BJ (cell line): ENCODE measurements around the gene CLIP1. TPM values are rescaled to one million over a fixed set of nuclear protein-coding genes. Genes with fewer than 3 reads are reported as not detected.
A peak's percentile ranks its signal among the peaks of the same experiment; 100 is the strongest.

Source experiments
- CTCF ChIA-PET: fragments of 350-600 bp; formaldehyde crosslinking; extraction: SDS; loops from one replicate; lab custom pipeline; 2021; ENCODE audit warnings: antibody characterized with exemption, inconsistent platforms; lab: Yijun Ruan, JAX
- POLR2A ChIA-PET: fragments of 300-600 bp; sonication (Branson Sonifier 250); formaldehyde crosslinking; extraction: SDS; loops from one replicate; lab custom pipeline; 2021; ENCODE audit warnings: antibody characterized with exemption; lab: Charles Lee
- DNase-seq: peaks from one replicate; pipeline ENCODE4 v3.0.0-alpha.2; 2011; ENCODE audit warnings: low read depth
- H3K27me3 ChIP-seq: 2 replicates; pipeline ENCODE4 v1.6.0; 2011; ENCODE audit warnings: low read length; ENCODE audit not compliant: control insufficient read depth, insufficient read depth
- H3K36me3 ChIP-seq: 2 replicates; pipeline ENCODE4 v1.5.1; 2011; ENCODE audit warnings: low read length; ENCODE audit not compliant: control insufficient read depth, insufficient read depth
- H3K4me3 ChIP-seq: 2 replicates; pipeline ENCODE4 v1.5.1; 2011; ENCODE audit warnings: low read depth, mild to moderate bottlenecking, control low read depth, low read length
- polyA plus RNA-seq: library from polyadenylated mRNA; depleted of rRNA; stranded (reverse); fragments of >200 nt; gene quantifications from 2 replicates; pipeline ENCODE4 v1.2.3, GENCODE V29; 2011
- TF ChIP-seq, protein P1 (sequence below): IDR thresholded peaks from 2 replicates; pipeline ENCODE4 v1.5.1; 2011; ENCODE audit warnings: low read depth, mild to moderate bottlenecking, control low read depth, inconsistent platforms, low read length, moderate library complexity; ENCODE audit not compliant: insufficient read depth

Gene CLIP1
- polyA plus RNA-seq, 1 experiment, result 104 TPM

DNA sequence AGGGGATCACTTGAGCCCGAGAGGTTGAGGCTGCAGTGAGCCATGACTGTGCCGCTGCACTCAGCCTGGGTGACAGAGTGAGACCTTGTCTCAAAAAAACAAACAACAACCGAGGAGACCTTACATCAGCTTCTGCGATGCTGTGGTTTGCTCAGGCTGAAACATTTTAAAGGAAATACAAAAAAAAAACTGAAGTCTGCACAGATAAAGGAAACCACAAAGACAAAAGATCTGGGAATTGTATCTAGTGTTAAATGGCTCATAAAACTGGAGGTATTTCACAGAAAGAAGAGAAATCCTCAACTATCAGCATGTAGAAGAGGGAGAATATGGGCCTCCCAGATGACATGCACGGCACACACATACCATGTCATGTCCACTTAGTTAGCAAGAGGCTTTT is 95.9 kb downstream of the CLIP1 start:
- POLR2A ChIA-PET, result no interaction called here
- TF ChIP-seq, protein P1, sequence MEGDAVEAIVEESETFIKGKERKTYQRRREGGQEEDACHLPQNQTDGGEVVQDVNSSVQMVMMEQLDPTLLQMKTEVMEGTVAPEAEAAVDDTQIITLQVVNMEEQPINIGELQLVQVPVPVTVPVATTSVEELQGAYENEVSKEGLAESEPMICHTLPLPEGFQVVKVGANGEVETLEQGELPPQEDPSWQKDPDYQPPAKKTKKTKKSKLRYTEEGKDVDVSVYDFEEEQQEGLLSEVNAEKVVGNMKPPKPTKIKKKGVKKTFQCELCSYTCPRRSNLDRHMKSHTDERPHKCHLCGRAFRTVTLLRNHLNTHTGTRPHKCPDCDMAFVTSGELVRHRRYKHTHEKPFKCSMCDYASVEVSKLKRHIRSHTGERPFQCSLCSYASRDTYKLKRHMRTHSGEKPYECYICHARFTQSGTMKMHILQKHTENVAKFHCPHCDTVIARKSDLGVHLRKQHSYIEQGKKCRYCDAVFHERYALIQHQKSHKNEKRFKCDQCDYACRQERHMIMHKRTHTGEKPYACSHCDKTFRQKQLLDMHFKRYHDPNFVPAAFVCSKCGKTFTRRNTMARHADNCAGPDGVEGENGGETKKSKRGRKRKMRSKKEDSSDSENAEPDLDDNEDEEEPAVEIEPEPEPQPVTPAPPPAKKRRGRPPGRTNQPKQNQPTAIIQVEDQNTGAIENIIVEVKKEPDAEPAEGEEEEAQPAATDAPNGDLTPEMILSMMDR, result no peak
- no peak for DNase-seq
- H3K27me3 ChIP-seq, result no peaks in the 10 kb centered on the region
- peaks cover 25% of the 10 kb centered on the region for H3K36me3 ChIP-seq
- no peak overlapping the region for H3K4me3 ChIP-seq
- CTCF ChIA-PET, result no interaction called here

DNA sequence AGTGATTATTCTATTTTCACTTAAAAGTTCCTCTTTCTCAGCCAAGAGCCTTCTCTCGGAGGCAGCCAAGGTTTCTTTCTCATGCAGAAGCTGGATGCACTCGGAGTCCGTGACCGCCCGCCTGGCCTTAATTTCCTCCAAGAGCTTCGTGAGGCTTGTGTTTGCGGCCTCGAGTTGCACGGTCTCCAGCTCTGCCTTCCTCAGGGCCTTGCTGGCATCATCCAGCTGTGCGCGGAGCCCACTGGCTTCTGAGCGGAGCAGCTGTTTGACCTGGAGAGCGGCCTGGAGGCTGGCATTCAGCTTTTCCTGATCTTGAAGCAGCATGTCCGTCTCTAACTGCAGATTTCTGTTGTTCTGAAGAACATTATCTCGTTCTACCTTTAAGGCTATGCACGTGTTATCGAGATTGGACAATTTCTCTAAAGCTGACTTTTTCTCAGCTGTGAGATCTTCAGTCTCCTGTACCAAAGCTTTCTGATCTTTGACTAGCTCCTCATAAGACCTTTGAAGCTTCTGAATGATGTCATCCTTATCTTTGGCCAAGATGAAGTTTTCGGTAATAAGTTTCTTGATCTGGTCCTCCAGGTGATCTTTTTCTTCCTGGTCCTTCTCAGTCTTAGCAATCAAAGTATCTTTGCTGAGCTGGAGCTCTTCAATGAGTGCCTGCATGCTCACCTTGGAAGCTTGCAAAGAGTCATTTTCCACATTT is 99.0 kb downstream of the CLIP1 start:
- Histone ChIP-seq H3K36me3 (peaks cover 21% of the 10 kb centered on the region), H3K27me3 (no peaks in the 10 kb centered on the region), H3K4me3 (no peak overlapping the region)
- TF ChIP-seq, protein P1, result no peak
- ChIA-PET CTCF (interaction anchor here (0.7 to 3.2 kb wide), 7 partner anchors 8 to 76 kb away, joined by 3 to 19 read pairs (median 4); no protein-coding TSS in a partner anchor), POLR2A (no interaction called here)
- DNase-seq, result no peak

DNA sequence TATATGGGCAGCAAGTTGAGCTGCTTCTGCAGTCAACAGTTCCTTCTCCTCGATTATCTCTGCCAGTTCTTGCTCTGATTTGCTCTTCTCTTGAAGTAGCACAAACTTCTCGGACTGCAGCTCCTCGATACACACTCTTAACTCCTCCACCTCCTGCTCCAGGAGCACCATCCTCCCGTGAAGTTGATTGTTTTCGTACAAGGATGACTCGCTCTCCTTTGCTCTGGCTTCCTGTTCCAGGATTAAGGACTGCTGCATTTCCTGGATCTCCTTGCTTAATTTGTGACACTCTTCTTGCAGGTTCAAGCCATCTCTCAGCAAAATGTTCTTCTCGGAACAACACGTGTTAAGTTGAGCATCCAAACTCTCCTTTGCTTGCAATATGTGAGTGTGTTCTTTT is 100.0 kb downstream of the CLIP1 start:
- TF ChIP-seq, protein P1, result no peak

DNA sequence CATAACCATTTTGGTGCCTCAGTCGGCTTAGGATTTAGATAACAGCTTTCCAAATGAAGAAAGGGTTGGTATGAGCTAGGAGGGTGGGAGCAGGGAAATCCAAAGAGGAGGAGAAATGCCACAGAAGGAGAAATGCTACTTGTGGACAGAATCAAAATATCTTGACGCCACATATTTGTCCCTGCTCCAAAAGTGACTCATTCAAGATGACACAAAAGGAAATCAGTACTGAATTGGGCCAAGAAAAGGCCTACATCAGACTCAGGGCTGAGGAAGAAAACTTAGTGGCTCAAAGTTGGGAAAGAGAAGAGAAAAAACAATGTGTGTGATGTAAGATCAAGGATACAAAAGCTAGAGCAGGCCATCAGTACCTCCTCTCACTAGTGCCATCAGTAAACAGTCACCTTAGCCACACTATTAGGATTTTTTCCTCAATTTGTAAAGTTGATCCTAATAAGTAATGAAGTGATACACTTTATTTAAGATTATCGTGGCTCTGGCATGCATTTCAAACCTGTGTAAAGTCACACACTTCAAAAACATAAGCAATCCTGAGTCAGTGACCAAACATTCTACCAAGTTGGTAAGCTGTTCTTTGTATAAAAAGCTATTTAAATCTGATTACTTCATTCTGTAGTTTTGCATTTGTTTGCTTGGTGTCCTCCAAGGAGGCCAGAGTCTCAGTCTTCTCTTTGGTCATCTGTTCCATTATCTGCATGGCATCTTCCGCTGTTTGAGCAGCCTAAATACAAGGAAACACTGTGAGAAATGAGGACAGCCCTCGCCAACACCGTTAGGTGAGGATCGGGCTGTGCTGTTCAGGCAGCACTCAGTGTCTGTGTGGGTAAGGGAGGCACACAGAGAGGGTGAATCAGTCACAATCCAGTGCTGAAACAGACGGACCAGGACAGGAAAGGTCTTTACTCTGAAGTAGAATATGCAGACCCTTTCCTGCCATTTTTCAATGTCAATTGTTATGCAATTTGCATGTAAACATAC is 103.6 kb downstream of the CLIP1 start:
- Histone ChIP-seq H3K27me3 (no peaks in the 10 kb centered on the region), H3K4me3 (no peak overlapping the region), H3K36me3 (peaks cover 16% of the 10 kb centered on the region)
- TF ChIP-seq, protein P1, result no peak
- ChIA-PET CTCF (interaction anchor here (1.0 to 2.0 kb wide), 4 partner anchors 9 to 38 kb away, joined by 3 to 5 read pairs (median 4); no protein-coding TSS in a partner anchor), POLR2A (interaction anchor here (0.7 kb wide), 1 partner anchor 13 kb away, joined by 6 read pairs; no protein-coding TSS in a partner anchor)
- peak; percentile 94 for DNase-seq

More for the DNA sequence above, 100.0 kb downstream of the CLIP1 start:
- no peak for DNase-seq
- Histone ChIP-seq H3K36me3 (peaks cover 16% of the 10 kb centered on the region), H3K27me3 (no peaks in the 10 kb centered on the region), H3K4me3 (no peak overlapping the region)
- CTCF ChIA-PET, result interaction anchor here (0.7 to 2.1 kb wide), 5 partner anchors 9 to 77 kb away, joined by 3 to 5 read pairs (median 4); no protein-coding TSS in a partner anchor
- POLR2A ChIA-PET, result no interaction called here
